ENCODE data around the gene UPK1B.

- TF ChIP-seq CTCF (IDR thresholded peaks at IDR 0.05) (no peak), POLR2A (IDR thresholded peaks at IDR 0.05) (no peak)
Measured at GRCh38 chr3:119206611-119207511, 33.5 kb downstream of the UPK1B start.
